Measurements from ENCODE around the gene PRR27.

Gene PRR27

DNA sequence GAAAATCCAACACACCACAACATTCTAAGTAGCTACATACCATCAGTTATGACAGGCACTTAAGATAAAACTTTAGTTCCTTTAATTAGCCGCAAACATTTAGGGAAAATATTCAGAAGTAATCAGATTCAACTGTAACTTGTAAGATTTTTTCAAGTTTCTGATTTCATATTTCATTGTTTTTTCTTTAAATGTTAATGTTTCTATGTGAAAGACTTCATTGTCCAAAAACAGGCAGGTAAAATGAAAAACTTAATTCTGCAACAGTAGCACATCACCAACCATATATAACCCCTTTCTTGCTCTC lies 29.9 kb downstream of the PRR27 start:
- no peaks in the 10 kb centered on the region for H3K4me1 ChIP-seq (ENCODE audit: low read depth, poor library complexity, severe bottlenecking)
- TF ChIP-seq, protein P1, sequence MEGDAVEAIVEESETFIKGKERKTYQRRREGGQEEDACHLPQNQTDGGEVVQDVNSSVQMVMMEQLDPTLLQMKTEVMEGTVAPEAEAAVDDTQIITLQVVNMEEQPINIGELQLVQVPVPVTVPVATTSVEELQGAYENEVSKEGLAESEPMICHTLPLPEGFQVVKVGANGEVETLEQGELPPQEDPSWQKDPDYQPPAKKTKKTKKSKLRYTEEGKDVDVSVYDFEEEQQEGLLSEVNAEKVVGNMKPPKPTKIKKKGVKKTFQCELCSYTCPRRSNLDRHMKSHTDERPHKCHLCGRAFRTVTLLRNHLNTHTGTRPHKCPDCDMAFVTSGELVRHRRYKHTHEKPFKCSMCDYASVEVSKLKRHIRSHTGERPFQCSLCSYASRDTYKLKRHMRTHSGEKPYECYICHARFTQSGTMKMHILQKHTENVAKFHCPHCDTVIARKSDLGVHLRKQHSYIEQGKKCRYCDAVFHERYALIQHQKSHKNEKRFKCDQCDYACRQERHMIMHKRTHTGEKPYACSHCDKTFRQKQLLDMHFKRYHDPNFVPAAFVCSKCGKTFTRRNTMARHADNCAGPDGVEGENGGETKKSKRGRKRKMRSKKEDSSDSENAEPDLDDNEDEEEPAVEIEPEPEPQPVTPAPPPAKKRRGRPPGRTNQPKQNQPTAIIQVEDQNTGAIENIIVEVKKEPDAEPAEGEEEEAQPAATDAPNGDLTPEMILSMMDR (conservative IDR thresholded peaks at IDR 0.05; ENCODE audit: low read depth, low read length) = peak; percentile 54
- no peak overlapping the region for H3K27ac ChIP-seq
- H3K79me2 ChIP-seq (ENCODE audit: insufficient read depth, low read depth) = no peaks in the 10 kb centered on the region
- no peaks in the 10 kb centered on the region for H3K27me3 ChIP-seq (ENCODE audit: insufficient read depth, low read depth)
- no peaks in the 10 kb centered on the region for H3K36me3 ChIP-seq (ENCODE audit: insufficient read depth)
- no peak overlapping the region for H3K4me3 ChIP-seq (IDR thresholded peaks at IDR 0.05; ENCODE audit: insufficient read depth, low read depth, low read length)
- H3K9ac ChIP-seq = no peak overlapping the region
- H2AFZ ChIP-seq (ENCODE audit: low read depth) = no peak overlapping the region
- no peaks in the 10 kb centered on the region for H4K20me1 ChIP-seq (ENCODE audit: insufficient read depth)
- H3K4me2 ChIP-seq = no peak overlapping the region

DNA sequence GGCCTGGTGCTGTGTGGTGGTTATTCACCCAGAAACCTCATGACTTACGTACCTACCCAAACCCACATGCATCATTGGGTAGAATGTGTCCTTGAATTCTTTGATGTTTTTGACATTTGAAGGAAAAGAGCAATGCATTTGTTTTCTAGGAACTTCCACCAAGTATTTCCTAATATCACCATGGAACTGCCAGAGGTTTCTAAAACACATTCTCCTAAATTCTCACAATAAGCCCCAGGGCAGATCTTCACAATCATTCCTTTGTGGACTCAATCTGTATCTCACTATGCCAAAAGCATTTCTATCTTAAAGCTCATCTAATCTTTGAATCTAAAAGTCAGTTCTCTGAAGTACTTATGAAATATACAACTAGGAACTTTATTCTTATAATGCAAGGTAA lies 33.2 kb downstream of the PRR27 start:
- Histone ChIP-seq H3K27me3 (ENCODE audit: insufficient read depth, low read depth) (no peaks in the 10 kb centered on the region), H3K9ac (no peak overlapping the region), H3K79me2 (ENCODE audit: insufficient read depth, low read depth) (no peaks in the 10 kb centered on the region), H3K36me3 (ENCODE audit: insufficient read depth) (no peaks in the 10 kb centered on the region), H3K4me1 (ENCODE audit: low read depth, poor library complexity, severe bottlenecking) (no peaks in the 10 kb centered on the region), H2AFZ (ENCODE audit: low read depth) (no peak overlapping the region), H3K4me2 (no peak overlapping the region), H3K4me3 (IDR thresholded peaks at IDR 0.05; ENCODE audit: insufficient read depth, low read depth, low read length) (no peak overlapping the region), H3K27ac (no peak overlapping the region), H4K20me1 (ENCODE audit: insufficient read depth) (no peaks in the 10 kb centered on the region)
- TF ChIP-seq, protein P1 (conservative IDR thresholded peaks at IDR 0.05; ENCODE audit: low read depth, low read length) = no peak

DNA sequence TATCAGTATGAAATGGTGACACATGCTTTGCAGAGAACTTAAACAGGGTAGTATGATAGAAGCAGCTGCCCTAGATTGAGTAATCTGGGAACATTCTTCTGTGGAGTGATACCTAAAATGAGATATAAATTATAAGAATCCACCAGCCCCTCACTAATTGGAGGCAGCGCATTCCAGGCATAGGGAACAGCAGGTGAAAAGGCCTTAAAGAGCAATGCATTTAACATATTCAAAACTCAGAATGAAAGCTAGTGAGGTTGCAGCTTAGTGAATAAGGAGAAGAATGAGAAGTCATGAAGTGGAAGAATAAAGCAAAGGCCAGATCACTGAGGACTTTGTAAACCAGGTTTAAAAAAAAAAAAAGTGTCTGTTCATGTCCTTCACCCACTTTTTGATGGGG lies 36.5 kb downstream of the PRR27 start:
- Histone ChIP-seq H3K4me2 (no peak overlapping the region), H3K27me3 (ENCODE audit: insufficient read depth, low read depth) (no peaks in the 10 kb centered on the region), H3K4me1 (ENCODE audit: low read depth, poor library complexity, severe bottlenecking) (no peaks in the 10 kb centered on the region), H2AFZ (ENCODE audit: low read depth) (no peak overlapping the region), H3K27ac (no peak overlapping the region), H3K79me2 (ENCODE audit: insufficient read depth, low read depth) (no peaks in the 10 kb centered on the region), H3K9ac (no peak overlapping the region), H3K36me3 (ENCODE audit: insufficient read depth) (no peaks in the 10 kb centered on the region), H3K4me3 (IDR thresholded peaks at IDR 0.05; ENCODE audit: insufficient read depth, low read depth, low read length) (no peak overlapping the region), H4K20me1 (ENCODE audit: insufficient read depth) (no peaks in the 10 kb centered on the region)
- TF ChIP-seq, protein P1 (conservative IDR thresholded peaks at IDR 0.05; ENCODE audit: low read depth, low read length) = no peak

DNA sequence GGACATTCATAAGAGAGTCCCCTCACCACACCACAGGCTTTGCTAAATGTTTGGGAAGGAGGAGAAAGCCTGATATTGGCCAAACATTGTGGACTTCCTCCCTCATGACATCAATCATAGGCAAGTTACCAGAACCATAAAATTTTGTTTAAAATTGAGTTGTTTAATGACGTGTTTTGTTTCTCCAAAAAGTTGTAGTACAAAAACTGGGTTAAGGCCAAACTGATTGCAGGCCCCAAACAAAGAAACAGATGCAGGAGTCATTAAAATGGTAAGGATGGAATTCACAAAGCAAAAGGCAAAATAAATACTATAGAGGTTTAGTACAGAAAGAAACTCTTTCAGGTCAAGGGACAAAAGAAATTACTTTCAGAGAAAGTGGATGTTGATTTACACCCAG lies 37.6 kb downstream of the PRR27 start:
- no peak overlapping the region for H2AFZ ChIP-seq (ENCODE audit: low read depth)
- H3K4me2 ChIP-seq = no peak overlapping the region
- no peak overlapping the region for H3K27ac ChIP-seq
- no peaks in the 10 kb centered on the region for H3K79me2 ChIP-seq (ENCODE audit: insufficient read depth, low read depth)
- H3K4me3 ChIP-seq (IDR thresholded peaks at IDR 0.05; ENCODE audit: insufficient read depth, low read depth, low read length) = no peak overlapping the region
- no peaks in the 10 kb centered on the region for H3K27me3 ChIP-seq (ENCODE audit: insufficient read depth, low read depth)
- no peaks in the 10 kb centered on the region for H4K20me1 ChIP-seq (ENCODE audit: insufficient read depth)
- no peaks in the 10 kb centered on the region for H3K36me3 ChIP-seq (ENCODE audit: insufficient read depth)
- TF ChIP-seq, protein P1 (conservative IDR thresholded peaks at IDR 0.05; ENCODE audit: low read depth, low read length) = no peak
- H3K9ac ChIP-seq = no peak overlapping the region
- no peaks in the 10 kb centered on the region for H3K4me1 ChIP-seq (ENCODE audit: low read depth, poor library complexity, severe bottlenecking)

DNA sequence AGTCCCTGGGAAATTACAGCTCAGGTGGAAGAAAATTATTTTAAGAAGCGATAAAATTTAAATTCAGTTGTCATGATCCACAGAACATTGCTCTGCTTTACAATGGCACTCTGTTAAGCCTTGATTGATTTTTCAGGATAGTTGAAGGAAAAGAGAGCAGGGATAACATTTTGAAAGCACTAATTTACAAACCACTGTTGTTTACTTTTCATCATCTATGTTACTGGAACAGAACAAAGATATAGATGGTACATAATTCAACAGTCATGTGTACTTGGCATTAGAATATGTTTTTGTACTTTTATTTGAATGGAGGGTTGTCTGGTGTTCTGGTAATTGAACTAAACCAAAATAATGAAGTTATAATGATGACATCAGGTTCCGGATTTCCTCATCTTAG lies 38.9 kb downstream of the PRR27 start:
- Histone ChIP-seq H3K9ac (no peak overlapping the region), H3K36me3 (ENCODE audit: insufficient read depth) (no peaks in the 10 kb centered on the region), H3K4me2 (no peak overlapping the region), H2AFZ (ENCODE audit: low read depth) (no peak overlapping the region), H3K4me1 (ENCODE audit: low read depth, poor library complexity, severe bottlenecking) (no peaks in the 10 kb centered on the region), H3K27me3 (ENCODE audit: insufficient read depth, low read depth) (no peaks in the 10 kb centered on the region), H3K27ac (no peak overlapping the region), H3K4me3 (IDR thresholded peaks at IDR 0.05; ENCODE audit: insufficient read depth, low read depth, low read length) (no peak overlapping the region), H3K79me2 (ENCODE audit: insufficient read depth, low read depth) (no peaks in the 10 kb centered on the region), H4K20me1 (ENCODE audit: insufficient read depth) (no peaks in the 10 kb centered on the region)
- TF ChIP-seq, protein P1 (conservative IDR thresholded peaks at IDR 0.05; ENCODE audit: low read depth, low read length) = no peak
